ENCODE results near the gene FAM221B.
A peak's percentile ranks its signal among the peaks of the same experiment; 100 is the strongest.

Gene FAM221B, protein sequence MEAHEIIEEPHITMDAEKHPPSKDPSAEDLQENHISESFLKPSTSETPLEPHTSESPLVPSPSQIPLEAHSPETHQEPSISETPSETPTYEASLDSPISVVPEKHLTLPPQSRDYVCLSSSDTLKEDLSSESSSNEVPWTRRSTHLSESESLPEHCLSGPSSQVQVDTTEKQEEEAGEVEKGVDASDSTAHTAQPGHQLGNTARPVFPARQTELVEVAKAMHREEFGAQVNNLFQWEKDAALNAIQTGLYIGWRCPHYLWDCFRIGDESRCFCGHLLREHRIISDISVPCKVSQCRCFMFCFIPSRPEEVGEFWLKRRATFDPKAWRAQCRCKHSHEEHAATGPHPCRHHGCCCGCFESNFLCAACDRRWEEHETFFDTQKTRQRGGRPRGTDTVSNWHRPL

DNA sequence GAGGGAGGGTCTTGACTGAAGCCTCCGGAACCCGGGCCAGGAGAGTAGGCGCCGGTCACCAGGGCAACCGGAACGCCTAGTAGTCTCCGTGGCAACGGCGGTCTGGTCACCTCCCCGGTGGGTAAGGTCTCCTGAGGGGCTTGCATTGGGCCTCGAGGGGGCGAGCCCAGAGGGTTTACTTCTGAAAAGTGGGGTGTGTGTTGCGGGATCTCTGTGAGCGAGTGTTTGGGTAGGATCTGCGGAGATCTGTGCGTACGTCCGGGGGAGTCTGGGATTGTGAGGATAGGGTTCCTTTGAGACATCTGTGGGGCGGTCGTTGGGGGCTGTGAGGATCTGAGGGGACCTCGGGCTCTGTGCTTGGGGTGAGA is at the start of gene FAM221B:
Gene FAM221B (minus strand): TSS at position 17 of the 368 bp plus-strand sequence. CDS start 2,571 bp downstream, outside the sequence.
- Mint-ChIP-seq H3K36me3 (no peaks in the 10 kb centered on the region), H3K9me3 (ENCODE audit: low read depth) (no peaks in the 10 kb centered on the region), H3K4me3 (peak within 1 kb of the TSS; percentile 99), H3K4me1 (ENCODE audit: low read depth) (peaks cover 30% of the 10 kb centered on the region), H3K27ac (peak within 1 kb of the TSS; percentile 85), H3K27me3 (no peaks in the 10 kb centered on the region)

DNA sequence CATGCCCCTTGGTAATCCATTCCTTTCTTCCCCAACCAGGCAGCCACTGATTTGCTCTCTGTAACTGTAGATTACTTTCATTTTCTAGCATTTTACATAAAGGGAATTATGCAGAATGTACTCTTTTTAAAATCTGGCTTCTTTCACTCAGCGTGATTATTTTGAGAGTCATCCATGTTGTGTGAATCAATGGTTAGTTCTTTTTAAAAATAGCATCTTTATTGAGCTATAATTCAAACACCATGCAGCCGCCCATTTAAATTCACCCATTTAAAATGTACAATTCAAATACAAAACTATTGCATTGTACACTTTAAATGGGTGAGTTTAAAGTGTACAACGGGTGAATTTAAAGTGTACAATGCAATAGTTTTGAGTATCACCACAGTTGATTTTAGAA is 44.0 kb upstream of the FAM221B start:
- H3K4me1 Mint-ChIP-seq (ENCODE audit: low read depth) = no peaks in the 10 kb centered on the region
- peaks cover 4% of the 10 kb centered on the region for H3K27me3 Mint-ChIP-seq
- H3K4me3 Mint-ChIP-seq = no peak overlapping the region
- H3K27ac Mint-ChIP-seq = no peak overlapping the region
- H3K9me3 Mint-ChIP-seq (ENCODE audit: low read depth) = peaks cover 9% of the 10 kb centered on the region
- peaks cover 6% of the 10 kb centered on the region for H3K36me3 Mint-ChIP-seq

DNA sequence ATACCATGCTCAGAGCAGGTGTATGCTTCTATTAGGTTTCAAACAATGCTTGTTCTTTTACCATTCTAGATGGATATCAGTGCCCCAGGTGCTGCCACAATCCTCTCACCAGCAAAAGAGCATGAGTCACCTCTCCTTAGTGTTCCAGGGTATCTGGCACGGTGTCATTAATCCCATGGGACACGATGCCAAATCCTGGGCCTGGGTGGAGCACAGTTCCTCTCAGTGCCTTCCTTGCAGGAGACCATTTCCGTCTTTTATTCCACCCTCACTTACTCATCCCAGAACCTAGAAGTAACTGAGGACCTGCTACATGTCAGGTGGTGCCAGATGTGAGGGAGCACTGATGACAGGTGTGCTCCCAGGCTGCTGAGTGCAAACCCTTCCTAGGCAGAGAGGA is 43.0 kb upstream of the FAM221B start:
- peaks cover 5% of the 10 kb centered on the region for H3K27me3 Mint-ChIP-seq
- no peak overlapping the region for H3K27ac Mint-ChIP-seq
- no peaks in the 10 kb centered on the region for H3K4me1 Mint-ChIP-seq (ENCODE audit: low read depth)
- H3K4me3 Mint-ChIP-seq = no peak overlapping the region
- peaks cover under 1% of the 10 kb centered on the region for H3K36me3 Mint-ChIP-seq
- peaks cover 1% of the 10 kb centered on the region for H3K9me3 Mint-ChIP-seq (ENCODE audit: low read depth)

DNA sequence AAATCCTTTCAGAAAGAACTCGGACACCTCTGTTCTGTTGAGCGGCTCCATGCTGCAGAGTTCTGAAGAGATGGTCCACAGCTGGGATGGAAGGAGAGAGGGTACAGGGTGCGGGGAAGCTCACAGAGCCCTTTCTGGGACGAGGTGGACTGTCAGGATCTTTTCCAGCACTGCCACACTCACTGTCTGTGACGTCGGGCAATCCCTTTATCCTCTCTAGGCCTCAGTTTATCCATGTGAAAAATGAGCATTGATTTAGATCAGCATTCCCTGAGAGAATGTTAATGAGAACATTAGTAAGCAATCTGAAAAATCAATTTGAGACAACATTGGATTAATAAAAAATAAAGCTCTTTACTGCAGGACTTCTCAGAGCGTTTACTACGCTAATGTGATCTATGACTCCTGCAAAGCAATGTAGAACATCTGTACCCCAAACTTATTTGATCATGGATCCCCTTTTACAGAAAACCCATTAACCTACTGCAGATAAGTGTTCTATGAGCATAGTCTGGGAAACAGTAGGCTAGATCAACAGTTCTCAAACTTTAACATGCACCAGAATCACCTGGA is 41.9 kb upstream of the FAM221B start, which contains the start of gene OR13J1:
Gene OR13J1 (minus strand): TSS at position 51 of the 573 bp plus-strand sequence. CDS start 0 bp downstream, at position 51.
- Mint-ChIP-seq H3K27me3 (peaks cover 8% of the 10 kb centered on the region), H3K36me3 (no peaks in the 10 kb centered on the region), H3K9me3 (ENCODE audit: low read depth) (no peaks in the 10 kb centered on the region), H3K4me1 (ENCODE audit: low read depth) (no peaks in the 10 kb centered on the region), H3K4me3 (no peak within 1 kb of the TSS), H3K27ac (no peak within 1 kb of the TSS)

DNA sequence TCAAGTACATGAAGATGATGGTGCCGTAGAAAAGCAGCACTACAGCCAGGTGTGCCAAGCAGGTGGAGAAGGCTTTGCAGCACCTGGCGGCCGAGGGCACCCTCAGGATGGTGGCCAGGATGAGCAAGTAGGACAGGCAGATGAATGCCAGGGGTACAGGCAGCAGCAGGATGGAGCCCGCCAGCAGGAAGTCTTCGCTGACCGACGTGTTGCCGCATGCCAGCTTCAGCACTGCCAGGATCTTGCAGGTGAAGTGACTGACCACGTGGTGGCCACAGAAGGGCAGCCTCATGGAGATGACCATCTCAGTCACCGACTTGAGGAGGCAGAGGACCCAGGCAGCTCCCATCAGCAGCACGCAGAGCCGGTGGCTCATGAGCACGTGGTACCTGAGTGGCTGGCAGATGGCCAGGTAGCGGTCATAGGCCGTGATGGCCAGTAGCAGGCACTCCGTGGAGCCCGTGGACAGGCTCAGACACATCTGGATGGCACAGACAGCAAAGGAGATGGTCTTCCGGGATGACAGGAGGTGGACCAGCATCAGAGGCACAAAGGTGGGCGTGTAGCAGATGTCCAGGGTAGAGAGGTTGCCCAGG is 41.2 kb upstream of the FAM221B start:
- H3K4me3 Mint-ChIP-seq = no peak overlapping the region

DNA sequence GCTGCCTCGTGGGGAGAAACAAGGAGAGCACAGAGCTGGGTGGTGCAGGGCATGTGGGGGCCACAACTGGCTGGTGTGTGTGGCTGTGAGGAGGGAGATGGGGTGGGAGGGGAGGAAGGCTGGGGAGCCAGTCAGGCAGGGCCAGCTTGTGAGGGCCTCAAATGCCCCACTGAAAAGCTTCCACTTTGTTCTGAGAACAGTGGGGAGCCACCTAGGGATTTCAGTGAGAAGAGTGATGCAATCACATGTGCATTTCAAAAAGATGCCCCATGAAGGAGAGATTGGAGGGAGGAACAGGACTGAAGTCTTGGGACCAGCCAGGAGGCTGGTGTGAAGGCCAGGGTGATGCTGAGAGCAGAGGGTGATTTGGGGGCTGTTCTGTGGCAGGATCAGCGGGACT is 40.4 kb upstream of the FAM221B start:
- no peaks in the 10 kb centered on the region for H3K36me3 Mint-ChIP-seq
- H3K27me3 Mint-ChIP-seq = peaks cover 9% of the 10 kb centered on the region
- H3K27ac Mint-ChIP-seq = no peak overlapping the region
- no peak overlapping the region for H3K4me3 Mint-ChIP-seq
- no peaks in the 10 kb centered on the region for H3K9me3 Mint-ChIP-seq (ENCODE audit: low read depth)
- H3K4me1 Mint-ChIP-seq (ENCODE audit: low read depth) = no peaks in the 10 kb centered on the region

More for the DNA sequence above, 41.2 kb upstream of the FAM221B start:
- no peaks in the 10 kb centered on the region for H3K9me3 Mint-ChIP-seq (ENCODE audit: low read depth)
- H3K4me1 Mint-ChIP-seq (ENCODE audit: low read depth) = no peaks in the 10 kb centered on the region
- peaks cover 9% of the 10 kb centered on the region for H3K27me3 Mint-ChIP-seq
- no peaks in the 10 kb centered on the region for H3K36me3 Mint-ChIP-seq
- H3K27ac Mint-ChIP-seq = no peak overlapping the region

DNA sequence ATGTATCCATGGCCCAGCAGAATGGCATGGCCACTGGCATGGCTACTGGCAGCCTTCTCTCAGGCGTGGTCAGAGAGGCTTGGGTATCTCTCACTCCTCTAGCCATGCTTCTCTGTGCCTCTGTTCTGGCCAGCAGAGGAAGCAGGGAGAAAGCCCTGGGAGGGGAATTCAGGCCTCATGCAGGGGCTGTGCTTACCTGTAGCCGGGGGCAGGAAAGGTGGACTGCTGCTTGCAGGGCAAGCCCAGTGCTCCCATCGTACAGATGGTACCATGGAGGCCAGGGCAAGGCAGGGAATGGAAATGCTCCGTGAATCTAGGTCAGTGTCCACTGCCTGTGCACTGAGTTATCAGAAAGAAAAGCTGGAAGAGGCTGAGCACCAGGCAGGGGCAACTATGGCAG is 39.0 kb upstream of the FAM221B start:
- Mint-ChIP-seq H3K27ac (no peak overlapping the region), H3K27me3 (peaks cover 13% of the 10 kb centered on the region)

DNA sequence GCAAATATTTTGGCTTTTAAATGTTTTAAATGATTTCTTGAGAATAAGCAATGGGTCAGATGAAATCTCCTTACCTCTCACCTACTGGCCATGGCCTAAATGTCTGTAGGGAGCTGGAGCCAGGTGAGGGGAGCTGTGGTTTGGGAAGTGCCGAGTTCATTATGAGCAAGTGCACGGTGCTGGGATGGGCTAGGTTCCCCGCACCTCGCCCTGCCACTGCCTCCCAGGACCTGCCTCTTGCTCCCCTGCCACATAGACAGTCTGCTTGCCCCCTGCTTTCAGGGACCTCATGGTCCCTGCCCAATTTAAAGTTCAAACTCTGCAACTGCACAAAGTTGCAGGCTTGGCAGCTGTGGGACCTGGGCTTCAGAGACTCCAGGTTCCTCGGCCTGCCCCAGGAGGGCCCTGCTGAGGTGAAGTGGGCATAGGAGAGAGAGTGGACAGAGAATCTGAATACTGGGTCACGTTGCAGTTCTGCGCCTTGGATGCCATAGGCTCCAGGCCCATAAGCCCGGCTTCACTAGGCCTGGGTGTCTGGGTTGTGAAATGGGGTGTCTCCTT is 36.2 kb upstream of the FAM221B start:
- Mint-ChIP-seq H3K36me3 (no peaks in the 10 kb centered on the region), H3K4me3 (no peak overlapping the region), H3K27ac (no peak overlapping the region), H3K9me3 (ENCODE audit: low read depth) (no peaks in the 10 kb centered on the region), H3K27me3 (peaks cover 13% of the 10 kb centered on the region), H3K4me1 (ENCODE audit: low read depth) (no peaks in the 10 kb centered on the region)

More for the DNA sequence above, 39.0 kb upstream of the FAM221B start:
- Mint-ChIP-seq H3K4me3 (no peak overlapping the region), H3K36me3 (no peaks in the 10 kb centered on the region), H3K4me1 (ENCODE audit: low read depth) (no peaks in the 10 kb centered on the region), H3K9me3 (ENCODE audit: low read depth) (no peaks in the 10 kb centered on the region)

DNA sequence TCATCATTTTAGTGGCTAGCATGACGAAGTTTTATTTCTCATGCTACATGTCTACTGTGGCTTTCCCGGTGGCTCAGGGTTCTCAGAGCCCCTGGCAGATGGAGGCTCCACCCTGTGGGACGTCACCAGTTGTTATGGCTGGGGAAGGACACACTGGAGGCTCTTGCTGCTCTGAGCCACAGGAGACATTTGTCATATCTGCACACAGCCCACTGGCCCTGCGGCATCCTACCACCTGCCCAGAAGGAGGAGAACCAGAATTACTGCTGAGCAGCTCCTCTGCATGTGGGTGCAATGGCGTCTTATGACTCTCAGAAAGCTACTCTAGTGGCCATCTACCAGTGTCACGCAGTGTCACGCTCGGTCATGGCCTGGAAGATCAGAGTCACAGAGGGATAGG is 35.1 kb upstream of the FAM221B start:
- no peaks in the 10 kb centered on the region for H3K9me3 Mint-ChIP-seq (ENCODE audit: low read depth)
- H3K4me1 Mint-ChIP-seq (ENCODE audit: low read depth) = no peaks in the 10 kb centered on the region
- H3K27me3 Mint-ChIP-seq = peaks cover 12% of the 10 kb centered on the region
- H3K27ac Mint-ChIP-seq = no peak overlapping the region
- H3K4me3 Mint-ChIP-seq = no peak overlapping the region
- no peaks in the 10 kb centered on the region for H3K36me3 Mint-ChIP-seq

DNA sequence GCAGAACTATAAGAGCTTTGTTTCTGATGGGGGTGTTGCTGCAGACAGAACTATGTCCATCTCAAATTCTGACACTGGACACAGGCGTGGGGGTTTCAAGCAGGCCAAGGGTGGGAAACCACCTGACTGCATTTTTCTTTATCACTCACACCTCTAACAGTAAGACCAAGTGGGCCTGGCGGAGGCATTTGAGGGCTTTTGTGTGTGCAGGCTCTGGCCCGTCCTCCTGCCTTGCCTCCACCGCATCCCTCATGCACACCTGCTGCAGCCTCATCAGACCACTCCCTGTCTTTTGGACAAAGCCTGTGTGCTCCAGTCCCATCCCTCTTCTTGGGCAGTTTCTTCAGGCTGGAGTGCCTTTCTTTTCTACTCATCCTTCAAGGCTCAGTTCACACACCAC is 33.8 kb upstream of the FAM221B start:
- no peaks in the 10 kb centered on the region for H3K4me1 Mint-ChIP-seq (ENCODE audit: low read depth)
- H3K9me3 Mint-ChIP-seq (ENCODE audit: low read depth) = no peaks in the 10 kb centered on the region
- no peak overlapping the region for H3K4me3 Mint-ChIP-seq
- H3K36me3 Mint-ChIP-seq = no peaks in the 10 kb centered on the region
- no peak overlapping the region for H3K27ac Mint-ChIP-seq
- H3K27me3 Mint-ChIP-seq = peaks cover 11% of the 10 kb centered on the region

DNA sequence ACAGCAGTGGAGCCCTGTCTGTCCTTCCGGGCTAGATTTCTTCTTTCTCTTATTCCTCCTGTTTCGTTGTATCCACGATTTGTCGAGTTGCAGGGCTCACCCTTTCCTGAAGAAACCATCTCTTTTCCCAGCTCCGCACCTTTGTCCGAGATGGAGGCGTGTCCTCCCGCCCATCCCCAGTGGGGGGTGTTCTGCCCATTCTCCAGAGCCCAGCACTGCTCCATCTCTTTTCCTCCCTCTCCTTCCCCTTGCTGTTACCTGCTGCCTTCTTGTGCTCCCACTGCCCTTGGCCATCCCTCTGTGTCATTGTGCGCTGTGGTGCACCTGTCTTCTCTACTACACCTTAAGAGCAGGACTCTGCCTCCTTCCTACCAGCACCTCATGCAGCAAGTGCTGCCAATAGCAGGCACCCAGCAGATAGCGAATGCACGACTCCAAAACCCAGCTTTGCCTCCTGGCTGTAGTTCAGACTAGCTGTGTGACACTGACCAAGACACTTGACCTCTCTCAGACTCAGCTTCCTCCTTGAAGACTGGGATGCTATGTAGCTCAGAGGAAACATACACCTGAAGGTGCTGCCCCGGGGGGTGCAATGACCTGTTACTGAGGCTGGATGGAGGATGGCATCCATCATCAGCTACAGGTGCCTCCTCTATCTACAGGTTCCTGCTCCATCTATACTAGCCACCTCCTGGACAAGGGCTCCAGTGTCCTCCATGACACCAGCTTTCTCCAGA is 32.8 kb upstream of the FAM221B start:
- no peaks in the 10 kb centered on the region for H3K4me1 Mint-ChIP-seq (ENCODE audit: low read depth)
- H3K27me3 Mint-ChIP-seq = peaks cover 9% of the 10 kb centered on the region
- no peaks in the 10 kb centered on the region for H3K36me3 Mint-ChIP-seq
- no peak overlapping the region for H3K27ac Mint-ChIP-seq
- no peaks in the 10 kb centered on the region for H3K9me3 Mint-ChIP-seq (ENCODE audit: low read depth)
- no peak overlapping the region for H3K4me3 Mint-ChIP-seq

DNA sequence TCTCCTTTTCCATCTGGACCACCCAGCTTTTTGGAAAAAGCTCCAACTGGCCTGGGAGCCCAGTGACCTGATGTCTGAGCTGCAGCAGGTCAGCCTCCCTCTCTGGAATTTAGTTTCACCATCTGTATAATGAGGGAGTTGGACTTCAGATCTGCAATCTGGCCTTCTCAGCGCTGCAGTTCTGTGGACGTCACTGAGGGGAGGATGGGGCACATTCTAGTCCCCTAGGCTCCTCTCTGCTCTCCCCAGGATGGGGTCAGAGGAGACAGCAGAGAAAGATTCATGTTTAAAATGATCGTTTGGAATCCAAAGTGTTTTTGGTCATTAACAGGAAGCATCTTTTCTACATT is 31.4 kb upstream of the FAM221B start:
- Mint-ChIP-seq H3K4me3 (no peak overlapping the region), H3K9me3 (ENCODE audit: low read depth) (no peaks in the 10 kb centered on the region), H3K36me3 (no peaks in the 10 kb centered on the region), H3K4me1 (ENCODE audit: low read depth) (no peaks in the 10 kb centered on the region), H3K27me3 (peaks cover 4% of the 10 kb centered on the region), H3K27ac (no peak overlapping the region)

DNA sequence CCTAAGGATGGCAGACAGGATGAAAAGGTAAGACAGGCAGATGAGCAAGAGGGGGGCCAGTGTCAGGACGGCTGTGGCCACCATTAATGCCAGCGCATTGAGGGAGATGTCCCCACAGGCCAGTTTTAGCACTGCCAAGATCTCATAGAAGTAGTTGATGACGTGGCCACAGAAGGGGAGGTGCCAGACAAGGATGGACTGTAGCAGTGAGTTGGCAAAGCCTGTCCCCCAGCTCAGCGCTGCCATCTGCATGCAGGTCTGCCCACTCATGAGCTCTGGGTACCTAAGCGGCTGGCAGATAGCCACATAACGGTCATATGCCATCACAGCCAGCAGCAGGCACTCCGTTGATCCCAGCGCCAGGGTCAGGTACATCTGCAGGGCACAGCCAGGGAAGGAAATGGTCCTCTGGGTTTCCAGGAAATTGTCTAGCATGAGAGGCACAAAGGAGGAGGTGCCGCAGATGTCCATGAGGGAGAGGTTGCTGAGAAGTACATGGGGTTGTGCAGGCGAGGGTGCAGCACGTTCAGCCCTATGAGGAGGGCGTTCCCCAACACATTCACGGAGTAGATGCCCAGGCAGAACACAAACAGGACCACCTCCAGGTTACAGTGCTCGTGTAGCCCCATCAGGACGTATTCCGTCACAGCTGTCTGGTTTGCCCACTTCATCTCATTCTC is 30.9 kb upstream of the FAM221B start:
- Mint-ChIP-seq H3K9me3 (ENCODE audit: low read depth) (no peaks in the 10 kb centered on the region), H3K4me3 (no peak overlapping the region), H3K27me3 (peaks cover 4% of the 10 kb centered on the region), H3K4me1 (ENCODE audit: low read depth) (no peaks in the 10 kb centered on the region), H3K27ac (no peak overlapping the region), H3K36me3 (no peaks in the 10 kb centered on the region)

DNA sequence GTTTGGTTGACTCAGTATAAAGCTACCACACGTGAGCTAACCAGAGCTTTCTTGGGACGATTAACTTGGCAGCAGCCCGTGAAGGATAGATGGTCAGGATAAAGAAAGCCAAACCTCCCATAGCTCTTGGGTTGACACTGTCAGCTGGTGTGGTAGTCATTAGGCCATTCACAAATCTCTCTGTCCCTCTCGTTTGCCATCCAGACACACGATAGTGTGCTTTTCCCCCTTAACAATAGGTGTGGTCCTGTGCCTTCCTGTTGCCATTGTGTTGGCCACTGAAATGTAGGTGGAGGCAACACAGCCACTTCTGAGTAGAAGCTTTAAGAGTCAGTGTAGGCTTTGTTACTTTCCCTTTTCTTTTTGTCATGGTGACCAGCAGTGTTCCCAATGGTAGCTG is 29.9 kb upstream of the FAM221B start:
- H3K9me3 Mint-ChIP-seq (ENCODE audit: low read depth) = no peaks in the 10 kb centered on the region
- H3K27ac Mint-ChIP-seq = no peak overlapping the region
- H3K27me3 Mint-ChIP-seq = peaks cover 4% of the 10 kb centered on the region
- no peaks in the 10 kb centered on the region for H3K36me3 Mint-ChIP-seq
- no peak overlapping the region for H3K4me3 Mint-ChIP-seq
- H3K4me1 Mint-ChIP-seq (ENCODE audit: low read depth) = no peaks in the 10 kb centered on the region
